Fibroblast of lung (primary cell): ENCODE data around the gene ATG13.

ENCODE experiments used
- EZH2 ChIP-seq: IDR thresholded peaks from 2 replicates; pipeline ENCODE4 v1.5.1; 2012; ENCODE audit warnings: low read length, control low read depth, mild to moderate bottlenecking; ENCODE audit errors: missing control alignments
- TF ChIP-seq, protein P1 (sequence below), 2 donors: IDR thresholded peaks in 1 of 2; conservative IDR thresholded peaks in 1 of 2; 1 replicate in 1 of 2; 2 replicates in 1 of 2; pipeline ENCODE4 v1.5.1; 2011 to 2012; ENCODE audit warnings: low read length in 2 of 2, control low read depth in 1 of 2, inconsistent platforms in 1 of 2, low read depth in 1 of 2, mild to moderate bottlenecking in 1 of 2

DNA sequence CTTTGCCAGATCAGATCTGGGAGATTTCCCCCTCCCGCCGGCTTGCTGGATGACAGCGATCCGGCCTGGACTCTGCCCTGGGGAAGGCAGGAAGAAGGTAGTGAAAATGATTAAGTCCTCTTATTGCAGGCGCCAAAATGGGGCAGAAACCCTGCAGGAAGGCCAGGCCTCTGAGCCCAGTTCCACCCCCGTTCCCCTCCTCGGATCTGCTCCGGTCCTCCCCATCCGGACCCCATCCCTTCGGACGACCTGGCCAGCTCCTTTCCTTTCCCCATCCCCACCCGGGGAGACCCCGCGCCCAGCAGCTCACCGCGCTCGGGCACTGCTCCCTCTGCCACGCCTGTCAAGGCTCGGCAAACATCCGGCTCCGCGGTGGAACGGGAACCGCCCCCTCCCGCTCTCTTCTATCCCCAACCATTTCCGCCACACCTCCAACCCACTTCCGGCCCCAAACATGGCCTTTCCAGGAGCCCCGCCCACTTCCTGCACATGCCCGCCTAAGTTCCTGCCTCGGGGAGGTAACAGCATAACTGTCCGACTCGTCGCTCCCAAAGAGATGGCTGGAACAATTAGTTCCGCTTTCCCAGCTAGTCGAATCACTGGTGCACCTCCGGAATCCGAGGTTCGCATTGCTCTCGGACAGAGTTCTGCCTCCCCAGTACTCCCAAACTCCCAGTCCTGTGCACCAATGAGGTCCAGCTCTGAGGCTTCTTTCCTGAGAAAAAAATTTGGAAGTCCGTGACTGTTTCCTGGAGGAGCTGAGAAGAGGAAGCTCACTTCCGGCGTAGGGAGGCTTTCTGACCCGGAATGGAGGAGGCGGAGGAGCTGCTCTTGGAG, 83.1 kb downstream of the ATG13 start, which contains the start of the genes ARHGAP1 and ZNF408:
- TF ChIP-seq, protein P1, sequence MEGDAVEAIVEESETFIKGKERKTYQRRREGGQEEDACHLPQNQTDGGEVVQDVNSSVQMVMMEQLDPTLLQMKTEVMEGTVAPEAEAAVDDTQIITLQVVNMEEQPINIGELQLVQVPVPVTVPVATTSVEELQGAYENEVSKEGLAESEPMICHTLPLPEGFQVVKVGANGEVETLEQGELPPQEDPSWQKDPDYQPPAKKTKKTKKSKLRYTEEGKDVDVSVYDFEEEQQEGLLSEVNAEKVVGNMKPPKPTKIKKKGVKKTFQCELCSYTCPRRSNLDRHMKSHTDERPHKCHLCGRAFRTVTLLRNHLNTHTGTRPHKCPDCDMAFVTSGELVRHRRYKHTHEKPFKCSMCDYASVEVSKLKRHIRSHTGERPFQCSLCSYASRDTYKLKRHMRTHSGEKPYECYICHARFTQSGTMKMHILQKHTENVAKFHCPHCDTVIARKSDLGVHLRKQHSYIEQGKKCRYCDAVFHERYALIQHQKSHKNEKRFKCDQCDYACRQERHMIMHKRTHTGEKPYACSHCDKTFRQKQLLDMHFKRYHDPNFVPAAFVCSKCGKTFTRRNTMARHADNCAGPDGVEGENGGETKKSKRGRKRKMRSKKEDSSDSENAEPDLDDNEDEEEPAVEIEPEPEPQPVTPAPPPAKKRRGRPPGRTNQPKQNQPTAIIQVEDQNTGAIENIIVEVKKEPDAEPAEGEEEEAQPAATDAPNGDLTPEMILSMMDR (conservative IDR thresholded peaks at IDR 0.05 in 1 of 2, IDR thresholded peaks at IDR 0.05 in 1 of 2; ENCODE audit: low read depth in 1 of 2, low read length in 2 of 2), result no peak
- no peak for TF ChIP-seq EZH2
